ENCODE data around the gene MECR.

MECR gene

GRCh38 chr1:29248409-29248808 is 17.7 kb upstream of the MECR start:
- no peaks in the 10 kb centered on the region for H3K79me2 ChIP-seq (ENCODE audit: low read length)
- no peak overlapping the region for H3K9ac ChIP-seq (ENCODE audit: low read length)
- H3K27me3 ChIP-seq (replicated peaks; ENCODE audit: insufficient read depth, low read length): peaks cover 85% of the 10 kb centered on the region
- no peaks in the 10 kb centered on the region for H4K20me1 ChIP-seq (ENCODE audit: insufficient read depth, low read length)
- no peaks in the 10 kb centered on the region for H3K4me1 ChIP-seq (ENCODE audit: low read length)
- H3K4me3 ChIP-seq (ENCODE audit: low read length): no peak overlapping the region
- DNase-seq: no peak
- H3K4me2 ChIP-seq (ENCODE audit: low read depth, low read length): no peak overlapping the region
- no peaks in the 10 kb centered on the region for H3K9me3 ChIP-seq (replicated peaks; ENCODE audit: insufficient read depth, low read length)
- TF ChIP-seq CTCF (IDR thresholded peaks at IDR 0.05; ENCODE audit: low read length) (no peak), EZH2phosphoT487 (IDR thresholded peaks at IDR 0.05; ENCODE audit: low read length) (no peak), EZH2 (optimal IDR thresholded peaks at IDR 0.05; ENCODE audit: low read depth, low read length) (no peak)
- H3K27ac ChIP-seq (ENCODE audit: low read length): no peak overlapping the region
- no peaks in the 10 kb centered on the region for H3F3A ChIP-seq (ENCODE audit: insufficient read depth, low read length)
- H3K9me2 ChIP-seq (replicated peaks; ENCODE audit: insufficient read depth, low read length): no peaks in the 10 kb centered on the region
- H2AFZ ChIP-seq (ENCODE audit: low read length): no peak overlapping the region
- H3K36me3 ChIP-seq (replicated peaks; ENCODE audit: insufficient read depth, low read length): no peaks in the 10 kb centered on the region

GRCh38 chr1:29247571-29248273 is 17.0 kb upstream of the MECR start:
- Histone ChIP-seq H3K9me2 (replicated peaks; ENCODE audit: insufficient read depth, low read length) (no peaks in the 10 kb centered on the region), H3K79me2 (ENCODE audit: low read length) (no peaks in the 10 kb centered on the region), H3K9me3 (replicated peaks; ENCODE audit: insufficient read depth, low read length) (no peaks in the 10 kb centered on the region), H3K27ac (ENCODE audit: low read length) (no peak overlapping the region), H3K4me1 (ENCODE audit: low read length) (no peaks in the 10 kb centered on the region), H3K27me3 (replicated peaks; ENCODE audit: insufficient read depth, low read length) (peaks cover 84% of the 10 kb centered on the region), H2AFZ (ENCODE audit: low read length) (no peak overlapping the region), H3K4me2 (ENCODE audit: low read depth, low read length) (no peak overlapping the region), H3F3A (ENCODE audit: insufficient read depth, low read length) (no peaks in the 10 kb centered on the region), H3K36me3 (replicated peaks; ENCODE audit: insufficient read depth, low read length) (no peaks in the 10 kb centered on the region), H3K9ac (ENCODE audit: low read length) (no peak overlapping the region), H3K4me3 (ENCODE audit: low read length) (no peak overlapping the region), H4K20me1 (ENCODE audit: insufficient read depth, low read length) (no peaks in the 10 kb centered on the region)
- no peak for TF ChIP-seq CTCF (IDR thresholded peaks at IDR 0.05; ENCODE audit: low read length)
- no peak for TF ChIP-seq EZH2 (optimal IDR thresholded peaks at IDR 0.05; ENCODE audit: low read depth, low read length)
- no peak for TF ChIP-seq EZH2phosphoT487 (IDR thresholded peaks at IDR 0.05; ENCODE audit: low read length)
- DNase-seq: no peak

GRCh38 chr1:29247044-29247443 is 16.3 kb upstream of the MECR start:
- Histone ChIP-seq H3K4me3 (ENCODE audit: low read length) (no peak overlapping the region), H3K4me2 (ENCODE audit: low read depth, low read length) (no peak overlapping the region), H3K36me3 (replicated peaks; ENCODE audit: insufficient read depth, low read length) (no peaks in the 10 kb centered on the region), H3K9me3 (replicated peaks; ENCODE audit: insufficient read depth, low read length) (no peaks in the 10 kb centered on the region), H3K27ac (ENCODE audit: low read length) (no peak overlapping the region), H3K79me2 (ENCODE audit: low read length) (no peaks in the 10 kb centered on the region), H2AFZ (ENCODE audit: low read length) (no peak overlapping the region), H3K27me3 (replicated peaks; ENCODE audit: insufficient read depth, low read length) (peaks cover 87% of the 10 kb centered on the region), H3F3A (ENCODE audit: insufficient read depth, low read length) (no peaks in the 10 kb centered on the region), H3K9me2 (replicated peaks; ENCODE audit: insufficient read depth, low read length) (no peaks in the 10 kb centered on the region), H3K4me1 (ENCODE audit: low read length) (no peaks in the 10 kb centered on the region), H3K9ac (ENCODE audit: low read length) (no peak overlapping the region), H4K20me1 (ENCODE audit: insufficient read depth, low read length) (no peaks in the 10 kb centered on the region)
- no peak for DNase-seq
- no peak for TF ChIP-seq CTCF (IDR thresholded peaks at IDR 0.05; ENCODE audit: low read length)
